K562 (cell line): ENCODE data around the gene CHN1. TPM values are rescaled to one million over a fixed set of nuclear protein-coding genes. Genes with fewer than 3 reads are reported as not detected.

Experiments used
- ATAC-seq: fragments of 200-7000 bp; cut with Tn5 transposase; 3 replicates; pipeline ENCODE4 v1.9.1; 2020; ENCODE audit warnings: moderate library complexity
- BruUV-seq: library from RNA; stranded (reverse); fragments of 400-500 nt; replicated peaks from 2 replicates; lab custom pipeline; 2021; lab: Mats Ljungman, UMichigan
- CTCF ChIA-PET: fragments of 300-600 bp; formaldehyde crosslinking; extraction: SDS; loops from one replicate; lab custom pipeline; 2021; ENCODE audit warnings: low intra/inter-chr PET ratio; lab: Yijun Ruan, JAX
- POLR2A ChIA-PET: fragments of 300-600, 350-650 bp; sonication (Branson Sonifier 250); formaldehyde crosslinking; extraction: SDS; loops from one replicate; lab custom pipeline; 2021; ENCODE audit warnings: antibody characterized with exemption, inconsistent platforms; lab: Yijun Ruan, JAX
- DNase-seq, 4 experiments: peaks; one replicate each; pipeline versions ENCODE4 v3.0.0 to v3.0.0-alpha.2; 2011 to 2018; ENCODE audit warnings: low spot score in 3 of 4, mixed read lengths in 3 of 4; ENCODE audit errors: extremely low read depth in 1 of 4
- FAIRE-seq: peaks from 2 replicates; lab custom pipeline; 2011; peaks lifted over from hg19 to GRCh38; lab: Jason Lieb, UNC
- H2AFZ ChIP-seq: 2 replicates; pipeline ENCODE4 v1.6.0; 2011; ENCODE audit warnings: low read depth, low read length, control low read depth, inconsistent platforms
- H3K27ac ChIP-seq: fragments of 200-600 bp; 3 replicates; pipeline ENCODE4 v1.8.0; 2011; ENCODE audit warnings: low read depth, mild to moderate bottlenecking, control low read depth, inconsistent platforms, low read length, moderate library complexity, mixed read lengths; ENCODE audit errors: extremely low read depth
- H3K27me3 ChIP-seq, 2 experiments: fragments of 300-600 bp in 1 of 2; 2 replicates in 1 of 2; 3 replicates in 1 of 2; pipeline versions ENCODE4 v1.6.0 to v1.8.0; 2011; ENCODE audit warnings: inconsistent platforms in 2 of 2, low read length in 2 of 2, mild to moderate bottlenecking in 1 of 2, mixed read lengths in 1 of 2, moderate library complexity in 1 of 2; ENCODE audit not compliant: control insufficient read depth in 2 of 2, insufficient read depth in 2 of 2
- H3K36me3 ChIP-seq: fragments of 300-600 bp; 3 replicates; pipeline ENCODE4 v1.8.0; 2011; ENCODE audit warnings: mild to moderate bottlenecking, low read length, inconsistent platforms; ENCODE audit not compliant: control insufficient read depth, insufficient read depth
- H3K4me1 ChIP-seq, 2 experiments: fragments of 200-600 bp in 1 of 2; replicated peaks in 1 of 2; 2 replicates in 1 of 2; 3 replicates in 1 of 2; pipeline versions ENCODE4 v1.5.1 to v1.8.0; 2011; ENCODE audit warnings: inconsistent platforms in 2 of 2, low read length in 2 of 2, mild to moderate bottlenecking in 1 of 2, mixed read lengths in 1 of 2, moderate library complexity in 1 of 2; ENCODE audit not compliant: control insufficient read depth in 2 of 2, insufficient read depth in 2 of 2
- H3K4me2 ChIP-seq: 2 replicates; pipeline ENCODE4 v1.6.1; 2011; ENCODE audit warnings: low read length, control low read depth, inconsistent platforms, mixed read lengths; ENCODE audit not compliant: insufficient read depth
- H3K4me3 ChIP-seq: fragments of 200-600 bp; sonication (generic), shearing (Covaris generic); 2 replicates; pipeline ENCODE4 v1.5.1; 2016; ENCODE audit warnings: control low read depth, inconsistent platforms
- H3K79me2 ChIP-seq: fragments of 200-600 bp; 3 replicates; pipeline ENCODE4 v1.8.0; 2011; ENCODE audit warnings: low read length, inconsistent platforms; ENCODE audit not compliant: control insufficient read depth, insufficient read depth
- H3K9ac ChIP-seq, 2 experiments: 2 replicates each; pipeline versions ENCODE4 v1.6.0 to v1.6.1; 2011; ENCODE audit warnings: low read depth in 2 of 2, low read length in 2 of 2, control low read depth in 1 of 2, inconsistent platforms in 1 of 2, mild to moderate bottlenecking in 1 of 2, mixed read lengths in 1 of 2; ENCODE audit not compliant: insufficient read depth in 1 of 2
- H3K9me1 ChIP-seq: one replicate; pipeline ENCODE4 v1.6.0; 2011; ENCODE audit warnings: inconsistent platforms, mild to moderate bottlenecking, low read length, moderate library complexity; ENCODE audit not compliant: control insufficient read depth, insufficient read depth
- H3K9me3 ChIP-seq: replicated peaks from 2 replicates; pipeline ENCODE4 v1.5.1; 2011; ENCODE audit warnings: low read depth, low read length, inconsistent platforms; ENCODE audit not compliant: control insufficient read depth, insufficient read depth
- H4K20me1 ChIP-seq: replicated peaks from 2 replicates; pipeline ENCODE4 v1.6.1; 2011; ENCODE audit warnings: low read length, inconsistent platforms, mixed read lengths; ENCODE audit not compliant: control insufficient read depth, insufficient read depth
- CCNT2 ChIP-seq: IDR thresholded peaks from 2 replicates; pipeline ENCODE4 v1.6.1; 2011; ENCODE audit warnings: borderline replicate concordance, low read depth, mild to moderate bottlenecking, moderate library complexity, mixed read lengths, low read length; ENCODE audit not compliant: insufficient read length; ENCODE audit errors: extremely low read depth
- EP400 ChIP-seq: fragments of 450-650 bp; IDR thresholded peaks from 2 replicates; pipeline ENCODE4 v1.6.1; 2017; ENCODE audit warnings: antibody characterized with exemption, mild to moderate bottlenecking, moderate library complexity
- ETV5 ChIP-seq: sonication (generic); formaldehyde crosslinking; IDR thresholded peaks from 2 replicates; pipeline ENCODE4 v1.4.0; 2020; ENCODE audit warnings: low read depth, mild to moderate bottlenecking, missing genetic modification reagents
- HCFC1 ChIP-seq: IDR thresholded peaks from 2 replicates; pipeline ENCODE4 v1.6.1; 2012; ENCODE audit warnings: low read depth, low read length, improper control_type of control experiment
- JUND ChIP-seq, 2 experiments: IDR thresholded peaks; 2 replicates in 1 of 2; 3 replicates in 1 of 2; pipeline ENCODE4 v1.6.1; 2011; ENCODE audit warnings: borderline replicate concordance in 2 of 2, low read depth in 2 of 2, low read length in 2 of 2, improper control_type of control experiment in 1 of 2, missing biosample characterization in 1 of 2, missing genetic modification characterization in 1 of 2, missing genetic modification reagents in 1 of 2
- L3MBTL2 ChIP-seq: fragments of 450-650 bp; IDR thresholded peaks from 2 replicates; pipeline ENCODE4 v1.6.1; 2016; ENCODE audit warnings: mild to moderate bottlenecking, moderate library complexity
- TAF7 ChIP-seq: fragments of 450-650 bp; IDR thresholded peaks from 2 replicates; pipeline ENCODE4 v1.6.1; 2016; ENCODE audit warnings: missing genetic modification characterization, missing compliant biosample characterization
- ZNF212 ChIP-seq: fragments of 450-650 bp; formaldehyde crosslinking; IDR thresholded peaks from 2 replicates; pipeline ENCODE4 v1.4.0; 2020; ENCODE audit warnings: mild to moderate bottlenecking
- WGBS: fragments of 100-300 bp; shearing (Covaris generic); methylation state at CpG from one replicate; pipeline ENCODE4 v1.1.6; 2016; ENCODE audit warnings: low coverage, mixed read lengths; ENCODE audit not compliant: insufficient coverage; ENCODE audit errors: missing lambda C conversion rate; 5-methylcytosine and 5-hydroxymethylcytosine counted together
- in situ Hi-C: fragments of 300-500 bp; cut with MboI; formaldehyde crosslinking; loops from 4 replicates; pipeline ENCODE4 v1.15.0; 2018; ENCODE audit warnings: inconsistent platforms, mixed read lengths
- intact Hi-C: fragments of 100-400 bp; cut with micrococcal nuclease; formaldehyde crosslinking; loops from 2 replicates; pipeline ENCODE4 v1.14.2; 2022
- polyA plus RNA-seq, 8 experiments: library from polyadenylated mRNA; depleted of rRNA in 4 of 8; stranded (reverse) in 5 of 8; unstranded in 3 of 8; fragments of >200 nt; fragmentation: Nextera tagmentation in 2 of 8; fragmentation: Illumina TruSeq in 1 of 8; extraction: Ambion mirVana in 2 of 8; extraction: Trizol in 1 of 8; gene quantifications; 2 replicates each; pipeline versions ENCODE4 v1.2.1 to v1.2.3, GENCODE V29; 2011 to 2014; ENCODE audit warnings: inconsistent platforms in 1 of 8, missing spikeins in 1 of 8
- total RNA-seq, 7 experiments: library from RNA; depleted of rRNA in 6 of 7; stranded (reverse); fragments of >200 nt in 6 of 7; fragmentation: Illumina TruSeq in 2 of 7; extraction: Trizol in 2 of 7; gene quantifications; 2 replicates each; pipeline versions ENCODE4 v1.2.1 to v1.2.3, GENCODE V29; 2011 to 2021; ENCODE audit warnings: low replicate concordance in 1 of 7
- TF ChIP-seq, protein P1 (sequence below), 3 experiments: fragments of 200-800 bp in 1 of 3; sonication (Bioruptor generic) in 1 of 3; sonication (generic) in 1 of 3; formaldehyde crosslinking in 1 of 3; IDR thresholded peaks; 2 replicates each; pipeline versions ENCODE4 v1.6.1 to v1.8.0; 2016 to 2022; ENCODE audit warnings: mild to moderate bottlenecking in 2 of 3, missing compliant biosample characterization in 2 of 3, missing genetic modification characterization in 2 of 3, missing genetic modification reagents in 1 of 3
- TF ChIP-seq, protein P2 (sequence below): sonication (generic); formaldehyde crosslinking; IDR thresholded peaks from 2 replicates; pipeline ENCODE4 v1.8.0; 2022; ENCODE audit warnings: missing genetic modification reagents, mild to moderate bottlenecking, moderate library complexity, borderline replicate concordance

Gene CHN1
- total and polyA plus RNA-seq, 9 of the 15 experiments (the other 6 are each of a cell fraction or from before 2014, with no cell fraction given) = 0.17 to 2.0 (median 0.87) TPM

DNA sequence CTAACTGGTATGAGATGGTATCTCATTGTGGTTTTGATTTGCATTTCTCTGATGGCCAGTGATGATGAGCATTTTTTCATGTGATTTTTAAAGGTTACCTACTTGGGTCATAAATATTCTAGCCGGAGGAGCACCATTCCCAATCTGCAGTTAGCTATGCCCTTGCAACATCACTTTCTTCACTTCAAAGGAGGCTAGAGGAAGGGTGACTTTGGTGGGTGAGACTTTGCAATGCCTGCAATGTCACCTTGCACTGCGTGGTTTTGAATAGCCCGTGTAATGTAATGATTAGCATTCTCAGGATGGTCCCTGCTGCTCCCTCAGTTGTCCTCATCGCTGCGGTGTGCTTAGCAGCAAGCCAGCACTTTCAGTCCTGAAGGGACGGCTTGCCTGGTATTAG, 184.8 kb downstream of the CHN1 start:
- Histone ChIP-seq H3K36me3 (no peaks in the 10 kb centered on the region), H3K9me3 (no peaks in the 10 kb centered on the region), H3K4me1 (no peaks in the 10 kb centered on the region), H3K9ac (no peak overlapping the region), H3K27me3 (peaks cover 0 to 9% of the 10 kb centered on the region in 2 experiments; a peak in 2 of 5 replicates), H3K9me1 (no peaks in the 10 kb centered on the region), H3K27ac (no peak overlapping the region), H3K79me2 (no peaks in the 10 kb centered on the region), H3K4me2 (no peak overlapping the region), H2AFZ (no peak overlapping the region), H4K20me1 (no peaks in the 10 kb centered on the region), H3K4me3 (no peak overlapping the region)
- ChIA-PET POLR2A (no interaction called here), CTCF (no interaction called here)
- FAIRE-seq = no peak
- WGBS = 1% methylated on average over 6 of the region's 6 CpGs
- no peak for ATAC-seq
- intact Hi-C loops = no loop called here
- no peak for DNase-seq
- TF ChIP-seq JUND (IDR thresholded peaks at IDR 0.05; ENCODE audit: borderline replicate concordance, low read depth, low read length) = no peak
- TF ChIP-seq JUND (tag; IDR thresholded peaks at IDR 0.05; ENCODE audit: borderline replicate concordance, low read depth, low read length) = no peak
- in situ Hi-C loops = no loop called here
- BruUV-seq = no TSS peak

DNA sequence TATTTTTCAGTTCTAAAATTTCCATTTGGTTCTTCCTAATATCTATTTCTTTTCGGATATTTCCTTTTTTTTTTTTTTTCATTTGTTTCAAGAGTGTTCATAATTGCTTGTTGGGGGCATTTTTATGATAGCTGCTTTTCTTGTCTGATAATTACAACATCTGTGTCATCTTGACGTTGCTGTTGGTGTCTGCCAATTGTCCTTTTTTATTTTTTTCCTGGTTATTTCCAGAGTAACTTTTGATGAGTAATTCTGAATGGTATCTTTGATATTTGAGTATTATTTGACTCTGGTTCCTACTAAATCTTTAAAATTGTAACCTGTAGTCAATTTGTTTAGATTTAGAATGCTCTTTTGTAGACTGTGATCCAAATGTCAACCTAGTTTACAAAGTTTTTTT, 189.7 kb downstream of the CHN1 start:
- CTCF ChIA-PET = no interaction called here

More for the DNA sequence above, 189.7 kb downstream of the CHN1 start:
- no peaks in the 10 kb centered on the region for H4K20me1 ChIP-seq
- no peak overlapping the region for H3K4me2 ChIP-seq
- TF ChIP-seq, protein P1, sequence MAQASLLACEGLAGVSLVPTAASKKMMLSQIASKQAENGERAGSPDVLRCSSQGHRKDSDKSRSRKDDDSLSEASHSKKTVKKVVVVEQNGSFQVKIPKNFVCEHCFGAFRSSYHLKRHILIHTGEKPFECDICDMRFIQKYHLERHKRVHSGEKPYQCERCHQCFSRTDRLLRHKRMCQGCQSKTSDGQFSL (CRISPR knock-in tag; IDR thresholded peaks at IDR 0.05) = no peak
- TF ChIP-seq, protein P1 (tag; IDR thresholded peaks at IDR 0.05) = no peak
- TF ChIP-seq TAF7 (tag) (no peak), L3MBTL2 (no peak), HCFC1 (no peak), EP400 (no peak), ETV5 (no peak), ZNF212 (CRISPR knock-in tag) (no peak), CCNT2 (no peak)
- TF ChIP-seq, protein P2, sequence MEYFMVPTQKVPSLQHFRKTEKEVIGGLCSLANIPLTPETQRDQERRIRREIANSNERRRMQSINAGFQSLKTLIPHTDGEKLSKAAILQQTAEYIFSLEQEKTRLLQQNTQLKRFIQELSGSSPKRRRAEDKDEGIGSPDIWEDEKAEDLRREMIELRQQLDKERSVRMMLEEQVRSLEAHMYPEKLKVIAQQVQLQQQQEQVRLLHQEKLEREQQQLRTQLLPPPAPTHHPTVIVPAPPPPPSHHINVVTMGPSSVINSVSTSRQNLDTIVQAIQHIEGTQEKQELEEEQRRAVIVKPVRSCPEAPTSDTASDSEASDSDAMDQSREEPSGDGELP = no peak
- in situ Hi-C loops = no loop called here
- no TSS peak for BruUV-seq
- H3K36me3 ChIP-seq = no peaks in the 10 kb centered on the region
- DNase-seq (no peak), ATAC-seq (no peak), FAIRE-seq (no peak)
- H3K27me3 ChIP-seq = peaks cover 0 to 3% of the 10 kb centered on the region in 2 experiments; a peak in 2 of 5 replicates
- H3K9ac ChIP-seq = no peak overlapping the region
- no peaks in the 10 kb centered on the region for H3K4me1 ChIP-seq
- H3K27ac ChIP-seq = no peak overlapping the region
- WGBS = 0% methylated on average over 2 of the region's 2 CpGs
- no peak overlapping the region for H2AFZ ChIP-seq
- no peaks in the 10 kb centered on the region for H3K9me1 ChIP-seq
- H3K79me2 ChIP-seq = no peaks in the 10 kb centered on the region
- H3K4me3 ChIP-seq = no peak overlapping the region
- no peaks in the 10 kb centered on the region for H3K9me3 ChIP-seq
- intact Hi-C loops = no loop called here
- POLR2A ChIA-PET = interaction anchor here (0.9 to 1.1 kb wide), 2 partner anchors 36 to 45 kb away, joined by 3 to 4 read pairs; no protein-coding TSS in a partner anchor
